ENCODE measurements around the gene COL9A3. TPM values are rescaled to one million over a fixed set of nuclear protein-coding genes. Genes with fewer than 3 reads are reported as not detected.

The COL9A3 gene
- total RNA-seq, 1 donor from 2014 or later, result 10.5 TPM

DNA sequence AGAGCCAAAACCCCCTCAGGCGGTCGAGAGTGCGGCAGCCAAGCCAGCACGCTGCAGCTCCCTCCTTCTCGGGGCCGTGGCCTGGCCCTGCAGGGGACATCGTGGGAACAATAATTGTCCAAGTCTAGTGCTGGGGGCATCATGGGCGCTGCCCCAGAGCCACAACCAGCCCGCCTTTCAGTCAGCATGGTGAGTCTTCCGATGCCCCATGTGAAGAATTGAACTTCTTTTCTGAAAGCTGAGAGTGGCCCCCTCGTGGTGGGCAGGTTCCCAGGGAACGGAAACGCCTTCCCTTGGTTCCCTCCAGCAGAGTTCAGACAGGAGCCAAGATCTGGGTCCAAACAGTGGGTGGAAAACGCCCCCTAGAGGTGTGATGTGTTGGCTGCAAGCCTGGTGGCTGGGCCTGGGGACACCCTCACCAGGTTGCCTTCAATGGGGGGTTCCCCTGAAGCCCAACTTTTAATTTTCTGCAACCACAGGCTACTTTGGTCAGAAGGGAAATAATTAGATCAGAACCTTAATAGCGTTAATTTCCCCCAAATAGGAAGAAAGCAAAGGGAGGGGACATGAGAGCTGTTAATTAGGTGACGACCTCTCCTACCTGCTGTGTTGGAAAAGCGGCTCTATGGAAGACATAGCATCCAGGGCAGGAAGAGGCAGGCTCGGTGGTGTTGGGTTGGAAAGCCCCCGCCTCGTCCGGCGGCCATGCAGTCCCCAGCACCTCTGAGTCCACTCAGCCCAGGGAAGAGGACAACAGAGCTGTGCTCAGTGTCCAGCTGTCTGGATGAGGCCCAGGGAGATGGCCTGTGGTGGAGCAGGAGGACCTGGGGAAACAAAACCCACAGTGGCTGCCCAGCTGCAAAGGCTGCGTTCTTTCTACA lies 25.3 kb upstream of the COL9A3 start:
- Histone ChIP-seq H3K4me2 (peak overlapping the region; percentile 35), H3K27me3 (peaks cover 41% of the 10 kb centered on the region), H3K9me3 (ENCODE audit: low read depth) (no peaks in the 10 kb centered on the region), H4K20me1 (ENCODE audit: low read depth) (peaks cover 7% of the 10 kb centered on the region), H3K9ac (no peak overlapping the region), H3F3A (ENCODE audit: low read depth) (peaks cover 16% of the 10 kb centered on the region), H2AFZ (replicated peaks) (no peak overlapping the region), H3K27ac (no peak overlapping the region), H3K4me3 (no peak overlapping the region), H3K4me1 (peaks cover 14% of the 10 kb centered on the region), H3K36me3 (no peaks in the 10 kb centered on the region), H3K79me2 (ENCODE audit: low read depth) (no peaks in the 10 kb centered on the region)
- Mint-ChIP-seq H3K4me1 (peaks cover 23% of the 10 kb centered on the region), H3K27ac (peak overlapping the region; percentile 63), H3K27me3 (ENCODE audit: insufficient read depth, low read depth) (peaks cover 19% of the 10 kb centered on the region), H3K4me3 (no peak overlapping the region), H3K36me3 (no peaks in the 10 kb centered on the region), H3K9me3 (no peaks in the 10 kb centered on the region)
- peak; percentile 95 for DNase-seq (ENCODE audit: low spot score)
- TF ChIP-seq EZH2phosphoT487 (IDR thresholded peaks at IDR 0.05), result no peak
- TF ChIP-seq, protein P1, sequence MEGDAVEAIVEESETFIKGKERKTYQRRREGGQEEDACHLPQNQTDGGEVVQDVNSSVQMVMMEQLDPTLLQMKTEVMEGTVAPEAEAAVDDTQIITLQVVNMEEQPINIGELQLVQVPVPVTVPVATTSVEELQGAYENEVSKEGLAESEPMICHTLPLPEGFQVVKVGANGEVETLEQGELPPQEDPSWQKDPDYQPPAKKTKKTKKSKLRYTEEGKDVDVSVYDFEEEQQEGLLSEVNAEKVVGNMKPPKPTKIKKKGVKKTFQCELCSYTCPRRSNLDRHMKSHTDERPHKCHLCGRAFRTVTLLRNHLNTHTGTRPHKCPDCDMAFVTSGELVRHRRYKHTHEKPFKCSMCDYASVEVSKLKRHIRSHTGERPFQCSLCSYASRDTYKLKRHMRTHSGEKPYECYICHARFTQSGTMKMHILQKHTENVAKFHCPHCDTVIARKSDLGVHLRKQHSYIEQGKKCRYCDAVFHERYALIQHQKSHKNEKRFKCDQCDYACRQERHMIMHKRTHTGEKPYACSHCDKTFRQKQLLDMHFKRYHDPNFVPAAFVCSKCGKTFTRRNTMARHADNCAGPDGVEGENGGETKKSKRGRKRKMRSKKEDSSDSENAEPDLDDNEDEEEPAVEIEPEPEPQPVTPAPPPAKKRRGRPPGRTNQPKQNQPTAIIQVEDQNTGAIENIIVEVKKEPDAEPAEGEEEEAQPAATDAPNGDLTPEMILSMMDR (IDR thresholded peaks at IDR 0.05), result peak; percentile 99
- no peak for TF ChIP-seq EZH2 (IDR thresholded peaks at IDR 0.05)

DNA sequence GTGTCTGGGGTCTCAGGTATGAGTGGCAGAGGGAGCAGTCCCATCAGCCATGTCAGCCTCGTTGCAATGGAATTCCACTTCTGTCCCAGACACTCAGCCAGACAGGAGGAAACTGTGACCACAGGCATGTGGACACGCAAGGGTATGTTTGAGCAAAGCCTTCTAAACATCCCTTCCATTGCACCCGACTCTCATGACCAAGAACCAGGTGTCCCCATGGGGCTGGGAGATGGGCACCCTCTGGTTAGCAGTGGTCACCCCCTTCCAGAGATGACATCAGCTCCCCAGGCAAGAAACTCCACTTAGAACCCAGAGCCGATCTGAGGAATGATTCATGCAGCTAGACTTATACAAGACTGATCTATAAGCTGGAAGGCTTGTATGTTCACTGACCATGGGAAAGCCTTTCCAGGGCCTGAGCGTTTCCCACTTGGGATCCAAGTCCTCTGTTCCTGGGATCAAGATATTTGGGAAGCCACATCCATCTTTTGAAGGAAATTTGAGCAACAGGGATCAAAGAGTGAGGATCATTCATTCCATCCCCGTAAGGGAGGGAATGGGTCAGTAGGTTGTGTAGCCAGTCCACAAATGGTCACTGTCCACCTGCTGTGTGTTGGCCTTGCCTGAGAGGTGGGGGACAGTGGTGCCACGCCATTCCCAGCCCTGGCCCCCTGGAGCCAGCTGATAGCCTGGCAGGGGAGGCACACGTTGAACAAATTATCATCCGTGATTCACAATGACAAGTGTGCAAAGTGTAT lies 24.5 kb upstream of the COL9A3 start:
- no peak overlapping the region for H3K27ac ChIP-seq
- H3K9me3 ChIP-seq (ENCODE audit: low read depth), result no peaks in the 10 kb centered on the region
- peaks cover 11% of the 10 kb centered on the region for H4K20me1 ChIP-seq (ENCODE audit: low read depth)
- Mint-ChIP-seq H3K27ac (no peak overlapping the region), H3K4me3 (peak overlapping the region; percentile 64), H3K36me3 (no peaks in the 10 kb centered on the region), H3K9me3 (no peaks in the 10 kb centered on the region), H3K4me1 (peaks cover 19% of the 10 kb centered on the region), H3K27me3 (ENCODE audit: insufficient read depth, low read depth) (peaks cover 18% of the 10 kb centered on the region)
- H3K4me2 ChIP-seq, result no peak overlapping the region
- peaks cover 20% of the 10 kb centered on the region for H3F3A ChIP-seq (ENCODE audit: low read depth)
- no peak overlapping the region for H3K4me3 ChIP-seq
- H3K36me3 ChIP-seq, result no peaks in the 10 kb centered on the region
- TF ChIP-seq EZH2 (IDR thresholded peaks at IDR 0.05) (no peak), EZH2phosphoT487 (IDR thresholded peaks at IDR 0.05) (no peak)
- TF ChIP-seq, protein P1 (IDR thresholded peaks at IDR 0.05), result no peak
- H3K4me1 ChIP-seq, result peaks cover 14% of the 10 kb centered on the region
- peaks cover 41% of the 10 kb centered on the region for H3K27me3 ChIP-seq
- DNase-seq (ENCODE audit: low spot score), result no peak
- no peak overlapping the region for H2AFZ ChIP-seq (replicated peaks)
- no peak overlapping the region for H3K9ac ChIP-seq
- H3K79me2 ChIP-seq (ENCODE audit: low read depth), result no peaks in the 10 kb centered on the region

DNA sequence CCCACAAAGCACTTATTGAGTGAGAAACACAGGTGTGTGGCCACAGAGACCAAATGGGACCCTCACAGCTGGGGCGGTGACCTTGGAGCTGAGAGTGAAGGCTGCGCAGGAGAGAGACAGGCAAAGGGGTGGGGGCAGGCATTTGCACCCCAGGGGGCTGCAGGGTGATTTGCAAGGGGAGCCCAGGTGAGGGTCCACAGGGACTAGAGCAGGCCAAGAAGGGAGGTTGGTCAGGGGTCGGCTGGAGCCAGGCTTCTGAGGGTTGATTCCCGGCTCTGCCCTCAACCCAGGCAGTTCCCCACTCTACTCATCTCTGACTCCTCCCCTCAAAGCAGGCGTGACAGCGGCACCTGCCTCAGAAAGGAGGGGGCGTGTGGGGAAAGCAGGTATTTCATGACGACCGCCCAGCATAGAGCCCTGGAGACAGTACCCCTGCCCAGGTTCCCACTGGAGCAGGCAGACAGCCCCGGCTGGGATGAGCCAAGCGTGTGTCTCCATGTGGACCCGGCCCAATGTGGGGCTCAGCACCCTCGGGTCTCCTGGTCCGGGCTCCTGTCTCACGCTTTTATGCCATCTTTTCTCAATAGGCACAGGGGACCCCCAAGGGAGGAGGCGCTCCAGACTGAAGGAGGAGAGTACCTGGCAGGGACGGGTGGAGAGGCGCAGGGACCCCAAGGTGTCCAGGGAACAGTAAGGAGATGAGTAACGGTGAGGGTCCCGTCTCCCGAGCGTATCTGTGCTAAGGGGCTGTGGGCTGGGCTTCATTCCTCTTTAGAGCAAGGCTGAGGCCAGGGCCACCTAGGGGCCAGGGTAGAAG lies 23.7 kb upstream of the COL9A3 start:
- H3K4me2 ChIP-seq, result no peak overlapping the region
- H3K9me3 ChIP-seq (ENCODE audit: low read depth), result no peaks in the 10 kb centered on the region
- Mint-ChIP-seq H3K27ac (no peak overlapping the region), H3K27me3 (ENCODE audit: insufficient read depth, low read depth) (peaks cover 14% of the 10 kb centered on the region), H3K4me3 (peak overlapping the region; percentile 64), H3K9me3 (no peaks in the 10 kb centered on the region), H3K36me3 (peaks cover 4% of the 10 kb centered on the region), H3K4me1 (peaks cover 21% of the 10 kb centered on the region)
- H3K27me3 ChIP-seq, result peaks cover 41% of the 10 kb centered on the region
- H3K36me3 ChIP-seq, result no peaks in the 10 kb centered on the region
- TF ChIP-seq EZH2phosphoT487 (IDR thresholded peaks at IDR 0.05), result no peak
- TF ChIP-seq, protein P1 (IDR thresholded peaks at IDR 0.05), result no peak
- no peak overlapping the region for H3K4me3 ChIP-seq
- H3K79me2 ChIP-seq (ENCODE audit: low read depth), result no peaks in the 10 kb centered on the region
- no peak overlapping the region for H3K9ac ChIP-seq
- H3F3A ChIP-seq (ENCODE audit: low read depth), result peaks cover 20% of the 10 kb centered on the region
- peaks cover 14% of the 10 kb centered on the region for H3K4me1 ChIP-seq
- no peak overlapping the region for H3K27ac ChIP-seq
- peaks cover 15% of the 10 kb centered on the region for H4K20me1 ChIP-seq (ENCODE audit: low read depth)
- DNase-seq (ENCODE audit: low spot score), result no peak
- no peak overlapping the region for H2AFZ ChIP-seq (replicated peaks)

Measured in neural progenitor cell (in vitro differentiated cells).